Measurements from ENCODE around the gene SNRPA1.

SNRPA1 gene

DNA sequence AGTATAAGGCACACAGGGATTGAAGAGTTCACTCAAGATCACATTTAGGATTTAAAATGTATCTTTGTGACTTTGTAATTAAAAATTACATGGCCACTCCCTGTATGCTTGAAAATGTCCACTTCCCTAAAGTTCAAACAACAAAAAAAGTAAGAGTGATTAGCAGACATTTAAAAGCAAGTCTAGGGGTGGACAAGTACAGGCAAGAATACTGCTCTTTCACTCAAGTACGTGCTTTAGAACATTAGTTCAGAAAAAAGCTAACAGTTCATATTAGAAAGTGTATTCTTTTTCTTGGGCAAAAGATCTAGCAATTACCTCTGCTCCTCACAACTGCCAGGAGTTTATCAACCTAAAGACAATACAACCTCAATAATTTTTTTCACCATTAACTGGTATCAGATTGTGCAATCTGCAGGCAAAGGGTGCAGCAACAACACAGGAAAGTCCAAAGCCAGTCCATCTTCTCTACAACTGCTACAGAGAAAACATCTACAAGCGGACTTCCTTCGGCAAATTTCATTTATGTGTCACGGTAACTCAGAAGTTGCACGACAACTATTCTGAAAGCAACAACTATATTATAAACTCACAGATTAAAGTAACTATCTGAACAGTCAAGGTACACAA lies 61.3 kb downstream of the SNRPA1 start:
- DNase-seq = no peak

DNA sequence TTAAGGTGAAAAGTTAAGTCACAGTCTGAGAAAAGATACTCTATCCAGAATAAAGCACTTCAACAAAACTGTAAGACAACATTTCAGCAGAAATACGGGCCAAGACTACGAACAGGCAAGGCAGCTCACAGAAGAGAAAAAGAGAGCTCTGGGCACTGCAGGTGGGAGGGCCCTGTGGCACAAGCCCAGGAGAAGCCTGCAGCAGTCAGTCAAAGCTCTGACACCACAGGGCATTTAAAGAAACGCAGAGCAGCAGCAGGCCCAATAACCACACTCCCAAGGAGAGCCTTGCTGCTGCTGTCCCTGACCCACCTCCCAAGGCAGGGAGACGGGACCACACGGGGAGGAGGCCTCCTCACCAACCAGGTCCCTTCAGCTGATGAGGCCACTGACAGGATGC lies 62.4 kb downstream of the SNRPA1 start:
- no peak for DNase-seq

Measured in suppressor macrophage treated with lipopolysaccharide for 4 hours (primary cell).